Epithelial cell of proximal tubule (primary cell): Measurements from ENCODE around the gene ARAP3. TPM values are rescaled to one million over a fixed set of nuclear protein-coding genes. Genes with fewer than 3 reads are reported as not detected.
"Not testable (repeated sequence)": the region's sequence is repeated elsewhere in the genome, so short reads cannot be mapped to it uniquely, and the experiment has no call there.

Source experiments
- DNase-seq: peaks from one replicate; pipeline ENCODE4 v3.0.0-alpha.2; 2011; ENCODE audit warnings: low read depth
- H3K4me3 ChIP-seq: 2 replicates; pipeline ENCODE4 v1.5.1; 2011; ENCODE audit warnings: low read depth, mild to moderate bottlenecking, low read length
- CTCF ChIP-seq: conservative IDR thresholded peaks from 2 replicates; pipeline ENCODE4 v1.5.1; 2012; ENCODE audit warnings: low read depth, mild to moderate bottlenecking, low read length
- total RNA-seq: library from RNA; depleted of rRNA; stranded (reverse); fragments of >200 nt; gene quantifications from 2 replicates; pipeline ENCODE4 v1.2.3, GENCODE V29; 2015

Gene ARAP3
- total RNA-seq, 1 donor from 2014 or later, result 11.3 TPM

- no peak for TF ChIP-seq CTCF
- peak; percentile 50 for DNase-seq
- no peak overlapping the region for H3K4me3 ChIP-seq
Observed at GRCh38 chr5:141611289-141611688, 70.7 kb downstream of the ARAP3 start.

- H3K4me3 ChIP-seq, DNase-seq: not testable (repeated sequence)
Observed at GRCh38 chr5:141609921-141610320, 72.1 kb downstream of the ARAP3 start.

- DNase-seq, result no peak
- no peak for TF ChIP-seq CTCF
- H3K4me3 ChIP-seq, result no peak overlapping the region
Observed at GRCh38 chr5:141609044-141609443, 73.0 kb downstream of the ARAP3 start.

- H3K4me3 ChIP-seq, result no peak overlapping the region
- DNase-seq, result peak; percentile 76
- no peak for TF ChIP-seq CTCF
Observed at GRCh38 chr5:141608557-141608956, 73.5 kb downstream of the ARAP3 start.

- no peak for TF ChIP-seq CTCF
- no peak for DNase-seq
- no peak overlapping the region for H3K4me3 ChIP-seq
Observed at GRCh38 chr5:141608046-141608445, 74.0 kb downstream of the ARAP3 start.

- H3K4me3 ChIP-seq, result no peak overlapping the region
- DNase-seq, result no peak
- TF ChIP-seq CTCF, result no peak
Observed at GRCh38 chr5:141605523-141606277, 76.3 kb downstream of the ARAP3 start.

GRCh38 chr5:141603923-141604717 lies 77.9 kb downstream of the ARAP3 start:
- peak; percentile 66 for DNase-seq
- no peak overlapping the region for H3K4me3 ChIP-seq
- TF ChIP-seq CTCF, result no peak

Other genes with a start within 250 kb of the ARAP3 start
- 9.8 and 23.2 TPM in 2 replicates for gene PCDHGC3, start 206.3 kb downstream of the ARAP3 start, total RNA-seq
- 0.07 and 0.46 TPM in 2 replicates for gene PCDHGC4, start 197.2 kb downstream of the ARAP3 start, total RNA-seq
- 0.06 TPM in 1 of 2 replicates, not detected in the other for gene PCDHGC5, start 193.1 kb downstream of the ARAP3 start, total RNA-seq
- 94.0 and 101 TPM in 2 replicates for gene DIAPH1, start 63.2 kb downstream of the ARAP3 start, total RNA-seq
- gene HDAC3, start 45.4 kb downstream of the ARAP3 start, total RNA-seq, result 55.2 and 64.8 TPM in 2 replicates
- 3.3 and 10.3 TPM in 2 replicates for gene RELL2, start 45.2 kb downstream of the ARAP3 start, total RNA-seq
- 15.7 and 43.1 TPM in 2 replicates for gene FCHSD1, start 30.8 kb downstream of the ARAP3 start, total RNA-seq
- 9.6 and 17.4 TPM in 2 replicates for gene PCDH1, start 196.2 kb upstream of the ARAP3 start, total RNA-seq
- 36.6 and 50.6 TPM in 2 replicates for gene DELE1, start 241.6 kb upstream of the ARAP3 start, total RNA-seq